Measurements from ENCODE around the gene EPHA8. TPM values are rescaled to one million over a fixed set of nuclear protein-coding genes. Genes with fewer than 3 reads are reported as not detected.

The EPHA8 gene
- total RNA-seq, 1 experiment from 2014 or later: 3.8 TPM

DNA sequence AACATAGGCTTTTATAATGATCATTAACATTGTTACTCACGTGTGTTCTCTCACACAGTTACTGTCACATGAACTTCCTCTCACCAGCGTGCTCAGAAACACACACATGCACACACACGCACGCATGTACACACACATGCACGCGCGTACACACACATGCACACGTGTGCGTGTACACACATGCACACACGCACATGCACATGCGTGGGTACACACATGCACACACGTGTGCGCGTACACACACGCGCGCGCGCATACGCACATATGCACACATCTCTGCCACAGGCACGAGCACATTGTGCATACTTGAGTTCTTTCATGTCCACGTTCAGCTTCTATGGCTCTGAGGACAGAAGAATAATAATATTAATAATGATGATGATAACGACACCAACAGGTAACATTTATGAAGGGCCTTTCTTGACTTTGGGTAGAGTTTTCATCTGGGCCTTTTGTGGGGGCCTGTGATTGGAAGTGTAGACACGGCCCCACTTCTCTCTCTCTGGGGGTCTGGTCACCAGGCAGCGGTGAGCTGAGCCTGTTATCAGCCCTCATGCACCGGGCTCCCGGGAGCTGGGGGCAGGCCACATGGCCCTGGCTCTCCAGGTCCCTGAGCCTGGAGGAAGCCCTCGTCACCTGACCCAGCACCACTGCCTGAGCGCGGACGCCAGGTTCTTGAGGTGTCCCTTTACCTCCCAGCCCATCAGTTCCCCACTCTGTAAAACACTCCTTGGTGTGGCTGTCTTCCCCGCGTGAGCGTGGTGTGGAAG lies 7.0 kb downstream of the EPHA8 start:
- Mint-ChIP-seq H3K27me3 (ENCODE audit: low read depth) (no peaks in the 10 kb centered on the region), H3K4me1 (peaks cover 11% of the 10 kb centered on the region), H3K36me3 (no peaks in the 10 kb centered on the region), H3K9me3 (no peaks in the 10 kb centered on the region), H3K27ac (peak overlapping the region; percentile 49; the same call in 1 of the 2 replicates), H3K4me3 (no peak overlapping the region)
- no peak for DNase-seq (ENCODE audit: low spot score)
- ChIA-PET CTCF (no interaction called here), POLR2A (no interaction called here)
- ATAC-seq: no peak
- TF ChIP-seq, protein P1, sequence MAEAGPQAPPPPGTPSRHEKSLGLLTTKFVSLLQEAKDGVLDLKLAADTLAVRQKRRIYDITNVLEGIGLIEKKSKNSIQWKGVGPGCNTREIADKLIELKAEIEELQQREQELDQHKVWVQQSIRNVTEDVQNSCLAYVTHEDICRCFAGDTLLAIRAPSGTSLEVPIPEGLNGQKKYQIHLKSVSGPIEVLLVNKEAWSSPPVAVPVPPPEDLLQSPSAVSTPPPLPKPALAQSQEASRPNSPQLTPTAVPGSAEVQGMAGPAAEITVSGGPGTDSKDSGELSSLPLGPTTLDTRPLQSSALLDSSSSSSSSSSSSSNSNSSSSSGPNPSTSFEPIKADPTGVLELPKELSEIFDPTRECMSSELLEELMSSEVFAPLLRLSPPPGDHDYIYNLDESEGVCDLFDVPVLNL (CRISPR knock-in tag; IDR thresholded peaks at IDR 0.05; ENCODE audit: borderline replicate concordance, low read depth): no peak
- TF ChIP-seq GTF2I (CRISPR knock-in tag; conservative IDR thresholded peaks at IDR 0.05) (no peak), PRRX2 (CRISPR knock-in tag; IDR thresholded peaks at IDR 0.05) (no peak), ZNF121 (CRISPR knock-in tag; IDR thresholded peaks at IDR 0.05) (no peak), ZNF416 (CRISPR knock-in tag; IDR thresholded peaks at IDR 0.05) (no peak)
- TF ChIP-seq, protein P2, sequence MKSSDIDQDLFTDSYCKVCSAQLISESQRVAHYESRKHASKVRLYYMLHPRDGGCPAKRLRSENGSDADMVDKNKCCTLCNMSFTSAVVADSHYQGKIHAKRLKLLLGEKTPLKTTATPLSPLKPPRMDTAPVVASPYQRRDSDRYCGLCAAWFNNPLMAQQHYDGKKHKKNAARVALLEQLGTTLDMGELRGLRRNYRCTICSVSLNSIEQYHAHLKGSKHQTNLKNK (CRISPR knock-in tag; IDR thresholded peaks at IDR 0.05): no peak
- TF ChIP-seq, protein P3, sequence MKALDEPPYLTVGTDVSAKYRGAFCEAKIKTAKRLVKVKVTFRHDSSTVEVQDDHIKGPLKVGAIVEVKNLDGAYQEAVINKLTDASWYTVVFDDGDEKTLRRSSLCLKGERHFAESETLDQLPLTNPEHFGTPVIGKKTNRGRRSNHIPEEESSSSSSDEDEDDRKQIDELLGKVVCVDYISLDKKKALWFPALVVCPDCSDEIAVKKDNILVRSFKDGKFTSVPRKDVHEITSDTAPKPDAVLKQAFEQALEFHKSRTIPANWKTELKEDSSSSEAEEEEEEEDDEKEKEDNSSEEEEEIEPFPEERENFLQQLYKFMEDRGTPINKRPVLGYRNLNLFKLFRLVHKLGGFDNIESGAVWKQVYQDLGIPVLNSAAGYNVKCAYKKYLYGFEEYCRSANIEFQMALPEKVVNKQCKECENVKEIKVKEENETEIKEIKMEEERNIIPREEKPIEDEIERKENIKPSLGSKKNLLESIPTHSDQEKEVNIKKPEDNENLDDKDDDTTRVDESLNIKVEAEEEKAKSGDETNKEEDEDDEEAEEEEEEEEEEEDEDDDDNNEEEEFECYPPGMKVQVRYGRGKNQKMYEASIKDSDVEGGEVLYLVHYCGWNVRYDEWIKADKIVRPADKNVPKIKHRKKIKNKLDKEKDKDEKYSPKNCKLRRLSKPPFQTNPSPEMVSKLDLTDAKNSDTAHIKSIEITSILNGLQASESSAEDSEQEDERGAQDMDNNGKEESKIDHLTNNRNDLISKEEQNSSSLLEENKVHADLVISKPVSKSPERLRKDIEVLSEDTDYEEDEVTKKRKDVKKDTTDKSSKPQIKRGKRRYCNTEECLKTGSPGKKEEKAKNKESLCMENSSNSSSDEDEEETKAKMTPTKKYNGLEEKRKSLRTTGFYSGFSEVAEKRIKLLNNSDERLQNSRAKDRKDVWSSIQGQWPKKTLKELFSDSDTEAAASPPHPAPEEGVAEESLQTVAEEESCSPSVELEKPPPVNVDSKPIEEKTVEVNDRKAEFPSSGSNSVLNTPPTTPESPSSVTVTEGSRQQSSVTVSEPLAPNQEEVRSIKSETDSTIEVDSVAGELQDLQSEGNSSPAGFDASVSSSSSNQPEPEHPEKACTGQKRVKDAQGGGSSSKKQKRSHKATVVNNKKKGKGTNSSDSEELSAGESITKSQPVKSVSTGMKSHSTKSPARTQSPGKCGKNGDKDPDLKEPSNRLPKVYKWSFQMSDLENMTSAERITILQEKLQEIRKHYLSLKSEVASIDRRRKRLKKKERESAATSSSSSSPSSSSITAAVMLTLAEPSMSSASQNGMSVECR (CRISPR knock-in tag; IDR thresholded peaks at IDR 0.05; ENCODE audit: borderline replicate concordance): no peak
- TF ChIP-seq, protein P4, sequence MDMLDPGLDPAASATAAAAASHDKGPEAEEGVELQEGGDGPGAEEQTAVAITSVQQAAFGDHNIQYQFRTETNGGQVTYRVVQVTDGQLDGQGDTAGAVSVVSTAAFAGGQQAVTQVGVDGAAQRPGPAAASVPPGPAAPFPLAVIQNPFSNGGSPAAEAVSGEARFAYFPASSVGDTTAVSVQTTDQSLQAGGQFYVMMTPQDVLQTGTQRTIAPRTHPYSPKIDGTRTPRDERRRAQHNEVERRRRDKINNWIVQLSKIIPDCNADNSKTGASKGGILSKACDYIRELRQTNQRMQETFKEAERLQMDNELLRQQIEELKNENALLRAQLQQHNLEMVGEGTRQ (CRISPR knock-in tag; IDR thresholded peaks at IDR 0.05): 0 out of 2 replicates have a peak, but pooled peaks have one; percentile 28

DNA sequence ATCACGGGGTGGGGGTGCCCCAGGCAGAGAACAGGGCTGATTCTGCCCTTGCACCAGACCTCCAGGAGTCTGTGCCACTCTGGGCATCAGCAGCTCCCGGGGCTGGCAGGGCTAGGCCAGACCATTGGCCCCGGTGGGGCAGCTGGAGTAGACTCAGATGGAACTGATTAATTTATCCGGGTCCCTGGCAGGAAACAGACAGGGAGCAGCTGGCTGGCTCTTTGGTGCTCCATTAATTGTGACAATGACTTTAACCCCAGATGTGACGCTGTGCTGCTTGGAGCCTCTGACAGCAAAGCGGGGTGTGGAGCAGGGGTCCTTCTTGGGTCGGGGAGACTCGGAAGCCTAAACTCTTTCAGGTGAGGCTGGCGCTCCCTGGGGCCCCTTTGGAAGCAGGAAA lies 9.5 kb downstream of the EPHA8 start:
- ChIA-PET CTCF (no interaction called here), POLR2A (interaction anchor here (1.3 kb wide), 1 partner anchor 17 kb away, joined by 3 read pairs; no protein-coding TSS in a partner anchor)
- Mint-ChIP-seq H3K4me3 (no peak overlapping the region), H3K4me1 (peaks cover 7% of the 10 kb centered on the region), H3K36me3 (peaks cover 3% of the 10 kb centered on the region; the same call in 1 of the 2 replicates), H3K27ac (no peak overlapping the region), H3K27me3 (ENCODE audit: low read depth) (no peaks in the 10 kb centered on the region), H3K9me3 (peaks cover 7% of the 10 kb centered on the region)
- no peak for ATAC-seq
- DNase-seq (ENCODE audit: low spot score): no peak
- no peak for TF ChIP-seq ZNF396 (CRISPR knock-in tag; IDR thresholded peaks at IDR 0.05; ENCODE audit: borderline replicate concordance)
- TF ChIP-seq ZNF671 (CRISPR knock-in tag; IDR thresholded peaks at IDR 0.05): no peak
- TF ChIP-seq FOXJ3 (CRISPR knock-in tag; IDR thresholded peaks at IDR 0.05; ENCODE audit: borderline replicate concordance): no peak
- no peak for TF ChIP-seq GRHL2 (CRISPR knock-in tag; IDR thresholded peaks at IDR 0.05; ENCODE audit: insufficient replicate concordance, severe bottlenecking)
- no peak for TF ChIP-seq CREM (CRISPR knock-in tag; IDR thresholded peaks at IDR 0.05)
- TF ChIP-seq, protein P2 (CRISPR knock-in tag; IDR thresholded peaks at IDR 0.05): no peak
- TF ChIP-seq, protein P5, sequence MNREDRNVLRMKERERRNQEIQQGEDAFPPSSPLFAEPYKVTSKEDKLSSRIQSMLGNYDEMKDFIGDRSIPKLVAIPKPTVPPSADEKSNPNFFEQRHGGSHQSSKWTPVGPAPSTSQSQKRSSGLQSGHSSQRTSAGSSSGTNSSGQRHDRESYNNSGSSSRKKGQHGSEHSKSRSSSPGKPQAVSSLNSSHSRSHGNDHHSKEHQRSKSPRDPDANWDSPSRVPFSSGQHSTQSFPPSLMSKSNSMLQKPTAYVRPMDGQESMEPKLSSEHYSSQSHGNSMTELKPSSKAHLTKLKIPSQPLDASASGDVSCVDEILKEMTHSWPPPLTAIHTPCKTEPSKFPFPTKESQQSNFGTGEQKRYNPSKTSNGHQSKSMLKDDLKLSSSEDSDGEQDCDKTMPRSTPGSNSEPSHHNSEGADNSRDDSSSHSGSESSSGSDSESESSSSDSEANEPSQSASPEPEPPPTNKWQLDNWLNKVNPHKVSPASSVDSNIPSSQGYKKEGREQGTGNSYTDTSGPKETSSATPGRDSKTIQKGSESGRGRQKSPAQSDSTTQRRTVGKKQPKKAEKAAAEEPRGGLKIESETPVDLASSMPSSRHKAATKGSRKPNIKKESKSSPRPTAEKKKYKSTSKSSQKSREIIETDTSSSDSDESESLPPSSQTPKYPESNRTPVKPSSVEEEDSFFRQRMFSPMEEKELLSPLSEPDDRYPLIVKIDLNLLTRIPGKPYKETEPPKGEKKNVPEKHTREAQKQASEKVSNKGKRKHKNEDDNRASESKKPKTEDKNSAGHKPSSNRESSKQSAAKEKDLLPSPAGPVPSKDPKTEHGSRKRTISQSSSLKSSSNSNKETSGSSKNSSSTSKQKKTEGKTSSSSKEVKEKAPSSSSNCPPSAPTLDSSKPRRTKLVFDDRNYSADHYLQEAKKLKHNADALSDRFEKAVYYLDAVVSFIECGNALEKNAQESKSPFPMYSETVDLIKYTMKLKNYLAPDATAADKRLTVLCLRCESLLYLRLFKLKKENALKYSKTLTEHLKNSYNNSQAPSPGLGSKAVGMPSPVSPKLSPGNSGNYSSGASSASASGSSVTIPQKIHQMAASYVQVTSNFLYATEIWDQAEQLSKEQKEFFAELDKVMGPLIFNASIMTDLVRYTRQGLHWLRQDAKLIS (CRISPR knock-in tag; IDR thresholded peaks at IDR 0.05; ENCODE audit: borderline replicate concordance): no peak
- no peak for TF ChIP-seq SP1 (CRISPR knock-in tag; conservative IDR thresholded peaks at IDR 0.05)
- TF ChIP-seq, protein P4 (CRISPR knock-in tag; IDR thresholded peaks at IDR 0.05): no peak
- TF ChIP-seq HMGA2 (CRISPR knock-in tag; IDR thresholded peaks at IDR 0.05): no peak
- TF ChIP-seq ESRRA (CRISPR knock-in tag; IDR thresholded peaks at IDR 0.05; ENCODE audit: borderline replicate concordance): no peak
- TF ChIP-seq SMAD3 (CRISPR knock-in tag; IDR thresholded peaks at IDR 0.05; ENCODE audit: borderline replicate concordance): no peak
- TF ChIP-seq, protein P6, sequence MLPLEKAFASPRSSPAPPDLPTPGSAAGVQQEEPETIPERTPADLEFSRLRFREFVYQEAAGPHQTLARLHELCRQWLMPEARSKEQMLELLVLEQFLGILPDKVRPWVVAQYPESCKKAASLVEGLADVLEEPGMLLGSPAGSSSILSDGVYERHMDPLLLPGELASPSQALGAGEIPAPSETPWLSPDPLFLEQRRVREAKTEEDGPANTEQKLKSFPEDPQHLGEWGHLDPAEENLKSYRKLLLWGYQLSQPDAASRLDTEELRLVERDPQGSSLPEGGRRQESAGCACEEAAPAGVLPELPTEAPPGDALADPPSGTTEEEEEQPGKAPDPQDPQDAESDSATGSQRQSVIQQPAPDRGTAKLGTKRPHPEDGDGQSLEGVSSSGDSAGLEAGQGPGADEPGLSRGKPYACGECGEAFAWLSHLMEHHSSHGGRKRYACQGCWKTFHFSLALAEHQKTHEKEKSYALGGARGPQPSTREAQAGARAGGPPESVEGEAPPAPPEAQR (CRISPR knock-in tag; IDR thresholded peaks at IDR 0.05): no peak
- no peak for TF ChIP-seq NFE2L1 (CRISPR knock-in tag; IDR thresholded peaks at IDR 0.05)
